Neuronal stem cell (in vitro differentiated cells): ENCODE data around the gene SIX1.

Experiments
- DNase-seq: peaks from one replicate; pipeline ENCODE4 v3.0.0-alpha.2; 2013; ENCODE audit warnings: low spot score
- H2AFZ ChIP-seq: one replicate; pipeline ENCODE4 v1.6.1; 2013; ENCODE audit warnings: mild to moderate bottlenecking, low read length, inconsistent platforms
- H2AK5ac ChIP-seq: 2 replicates; pipeline ENCODE4 v1.6.1; 2013; ENCODE audit warnings: low read depth, mild to moderate bottlenecking, inconsistent platforms, low read length, moderate library complexity, mixed read lengths
- H2BK120ac ChIP-seq: 2 replicates; pipeline ENCODE4 v1.6.1; 2013; ENCODE audit warnings: low read depth, mild to moderate bottlenecking, inconsistent platforms, low read length, moderate library complexity, mixed read lengths
- H2BK12ac ChIP-seq: one replicate; pipeline ENCODE4 v1.6.1; 2013; ENCODE audit warnings: low read length, inconsistent platforms
- H2BK15ac ChIP-seq: 2 replicates; pipeline ENCODE4 v1.6.1; 2013; ENCODE audit warnings: mild to moderate bottlenecking, low read length, inconsistent platforms, mixed read lengths
- H2BK5ac ChIP-seq: one replicate; pipeline ENCODE4 v1.6.1; 2013; ENCODE audit warnings: inconsistent platforms, mild to moderate bottlenecking, low read length, moderate library complexity
- H3K14ac ChIP-seq: one replicate; pipeline ENCODE4 v1.6.1; 2013; ENCODE audit warnings: low read length, inconsistent platforms
- H3K18ac ChIP-seq: 2 replicates; pipeline ENCODE4 v1.6.1; 2013; ENCODE audit warnings: low read length, inconsistent platforms
- H3K23ac ChIP-seq: 2 replicates; pipeline ENCODE4 v1.6.1; 2013; ENCODE audit warnings: low read depth, mild to moderate bottlenecking, mixed read lengths, low read length, inconsistent platforms; ENCODE audit not compliant: poor library complexity
- H3K27ac ChIP-seq: replicated peaks from 3 replicates; pipeline ENCODE4 v1.5.1; 2013; ENCODE audit warnings: low read length, inconsistent platforms
- H3K27me3 ChIP-seq, 3 experiments: 2 replicates each; pipeline ENCODE4 v1.6.1; 2013; ENCODE audit warnings: low read length in 3 of 3, mild to moderate bottlenecking in 2 of 3, inconsistent platforms in 1 of 3, low read depth in 1 of 3, mixed read lengths in 1 of 3, moderate library complexity in 1 of 3; ENCODE audit not compliant: control insufficient read depth in 3 of 3, insufficient read depth in 3 of 3
- H3K36me3 ChIP-seq, 2 donors: replicated peaks in 1 of 2; 2 replicates each; pipeline ENCODE4 v1.6.1; 2013; ENCODE audit warnings: low read length in 2 of 2; ENCODE audit not compliant: control insufficient read depth in 2 of 2, insufficient read depth in 2 of 2
- H3K4ac ChIP-seq: 2 replicates; pipeline ENCODE4 v1.6.1; 2013; ENCODE audit warnings: inconsistent platforms, mild to moderate bottlenecking, low read length, moderate library complexity
- H3K4me1 ChIP-seq, 2 donors: 1 replicate in 1 of 2; 2 replicates in 1 of 2; pipeline ENCODE4 v1.6.1; 2013; ENCODE audit warnings: low read length in 2 of 2, low read depth in 1 of 2; ENCODE audit not compliant: control insufficient read depth in 2 of 2, insufficient read depth in 1 of 2
- H3K4me2 ChIP-seq: one replicate; pipeline ENCODE4 v1.6.1; 2013; ENCODE audit warnings: mild to moderate bottlenecking, low read length, inconsistent platforms; ENCODE audit not compliant: insufficient read depth, poor library complexity, severe bottlenecking
- H3K4me3 ChIP-seq, 2 donors: 2 replicates each; pipeline ENCODE4 v1.5.1; 2013; ENCODE audit warnings: low read length in 2 of 2, mild to moderate bottlenecking in 2 of 2, inconsistent platforms in 1 of 2, moderate library complexity in 1 of 2
- H3K79me1 ChIP-seq: one replicate; pipeline ENCODE4 v1.6.1; 2013; ENCODE audit warnings: low read depth, mild to moderate bottlenecking, inconsistent platforms, low read length, moderate library complexity
- H3K9ac ChIP-seq: one replicate; pipeline ENCODE4 v1.6.1; 2013; ENCODE audit warnings: mild to moderate bottlenecking, low read depth, low read length, inconsistent platforms; ENCODE audit not compliant: poor library complexity
- H3K9me3 ChIP-seq, 2 donors: replicated peaks in 1 of 2; 2 replicates each; pipeline versions ENCODE3 to v1.6.1; 2013; ENCODE audit warnings: low read length in 2 of 2, mild to moderate bottlenecking in 2 of 2, inconsistent platforms in 1 of 2, low read depth in 1 of 2, mixed read lengths in 1 of 2, moderate library complexity in 1 of 2; ENCODE audit not compliant: control insufficient read depth in 2 of 2, insufficient read depth in 1 of 2
- H4K8ac ChIP-seq: one replicate; pipeline ENCODE4 v1.6.1; 2013; ENCODE audit warnings: low read depth, mild to moderate bottlenecking, inconsistent platforms, low read length, moderate library complexity
- H4K91ac ChIP-seq: one replicate; pipeline ENCODE4 v1.6.1; 2013; ENCODE audit warnings: low read length, low read depth, mild to moderate bottlenecking, inconsistent platforms; ENCODE audit not compliant: poor library complexity
- WGBS, 2 donors: extraction: QIAGEN DNeasy Blood & Tissue Kit; methylation state at CpG; one replicate each; pipeline ENCODE4 v1.1.7; 2013; ENCODE audit warnings: missing lambda C conversion rate in 2 of 2, mixed read lengths in 1 of 2; ENCODE audit not compliant: insufficient read length in 2 of 2, insufficient replicate concordance in 1 of 2; ENCODE audit errors: extremely low coverage in 2 of 2; 5-methylcytosine and 5-hydroxymethylcytosine counted together

SIX1 gene

GRCh38 chr14:60662982-60663381 is 13.7 kb upstream of the SIX1 start:
- Histone ChIP-seq H3K9ac (no peak overlapping the region), H2BK5ac (no peak overlapping the region), H3K4me2 (no peak overlapping the region), H3K36me3 (no peaks in the 10 kb centered on the region), H3K9me3 (no peaks in the 10 kb centered on the region), H2BK120ac (no peak overlapping the region), H2BK12ac (no peak overlapping the region), H3K23ac (no peak overlapping the region), H4K8ac (no peak overlapping the region), H2BK15ac (no peak overlapping the region), H2AFZ (no peak overlapping the region), H3K4ac (no peak overlapping the region), H3K27me3 (peaks cover 0 to 15% (median 11%) of the 10 kb centered on the region in 3 experiments), H3K79me1 (no peaks in the 10 kb centered on the region), H3K4me1 (peaks cover 7 to 10% of the 10 kb centered on the region in 2 donors), H3K14ac (no peak overlapping the region), H3K18ac (no peak overlapping the region), H2AK5ac (no peak overlapping the region), H3K27ac (no peak overlapping the region), H3K4me3 (no peak overlapping the region), H4K91ac (no peak overlapping the region)
- no CpG with 5 or more reads among the region's 1 CpG for WGBS, 2 donors
- no peak for DNase-seq

- peaks cover 0 to 24% (median 23%) of the 10 kb centered on the region in 3 experiments for H3K27me3 ChIP-seq
Measured at GRCh38 chr14:60661721-60662120, 12.4 kb upstream of the SIX1 start.

GRCh38 chr14:60658909-60659585 is 9.8 kb upstream of the SIX1 start:
- H3K27ac ChIP-seq: no peak overlapping the region
- H2BK5ac ChIP-seq: no peak overlapping the region
- peaks cover 6 to 51% (median 50%) of the 10 kb centered on the region in 3 experiments for H3K27me3 ChIP-seq
- H3K4me3 ChIP-seq: no peak overlapping the region
- H4K91ac ChIP-seq: no peak overlapping the region
- peak; percentile 14 for DNase-seq
- WGBS, 2 donors: no CpG with 5 or more reads among the region's 4 CpGs
- H3K9ac ChIP-seq: no peak overlapping the region
- no peak overlapping the region for H2BK12ac ChIP-seq
- H2AK5ac ChIP-seq: no peak overlapping the region
- H3K4me2 ChIP-seq: no peak overlapping the region
- no peaks in the 10 kb centered on the region for H3K36me3 ChIP-seq
- peaks cover 0 to 11% of the 10 kb centered on the region in 2 donors for H3K9me3 ChIP-seq
- no peak overlapping the region for H3K14ac ChIP-seq
- H3K18ac ChIP-seq: no peak overlapping the region
- H2BK15ac ChIP-seq: no peak overlapping the region
- no peak overlapping the region for H2BK120ac ChIP-seq
- H2AFZ ChIP-seq: no peak overlapping the region
- H3K4ac ChIP-seq: no peak overlapping the region
- no peak overlapping the region for H4K8ac ChIP-seq
- no peak overlapping the region for H3K23ac ChIP-seq
- H3K79me1 ChIP-seq: no peaks in the 10 kb centered on the region
- H3K4me1 ChIP-seq: peaks cover 13 to 19% of the 10 kb centered on the region in 2 donors

More at GRCh38 chr14:60661721-60662120, 12.4 kb upstream of the SIX1 start:
- no peak overlapping the region for H4K8ac ChIP-seq
- no peak overlapping the region for H3K23ac ChIP-seq
- no peak for DNase-seq
- no peak overlapping the region for H3K9ac ChIP-seq
- peaks cover 0 to under 1% of the 10 kb centered on the region in 2 donors for H3K9me3 ChIP-seq
- no peak overlapping the region for H2BK12ac ChIP-seq
- no peak overlapping the region for H3K4me2 ChIP-seq
- no peak overlapping the region for H2BK5ac ChIP-seq
- no peak overlapping the region for H3K18ac ChIP-seq
- no peak overlapping the region for H2BK15ac ChIP-seq
- H4K91ac ChIP-seq: no peak overlapping the region
- no peak overlapping the region for H2AFZ ChIP-seq
- H2BK120ac ChIP-seq: no peak overlapping the region
- H3K4me1 ChIP-seq: peaks cover 10 to 13% of the 10 kb centered on the region in 2 donors
- no peaks in the 10 kb centered on the region for H3K36me3 ChIP-seq
- no peak overlapping the region for H3K4ac ChIP-seq
- H3K79me1 ChIP-seq: no peaks in the 10 kb centered on the region
- H3K27ac ChIP-seq: no peak overlapping the region
- H3K14ac ChIP-seq: no peak overlapping the region
- no peak overlapping the region for H3K4me3 ChIP-seq
- no CpG with 5 or more reads among the region's 1 CpG for whole genome bisulfite sequencing, 2 donors
- H2AK5ac ChIP-seq: no peak overlapping the region

GRCh38 chr14:60658211-60658690 is 9.0 kb upstream of the SIX1 start:
- no peak for DNase-seq
- Histone ChIP-seq H3K4me1 (peaks cover 15 to 19% of the 10 kb centered on the region in 2 donors), H2BK12ac (no peak overlapping the region), H4K91ac (no peak overlapping the region), H2BK15ac (no peak overlapping the region), H2AFZ (peak overlapping the region; percentile 98), H3K36me3 (no peaks in the 10 kb centered on the region), H2BK5ac (no peak overlapping the region), H3K4ac (no peak overlapping the region), H3K27me3 (peaks cover 13 to 59% (median 58%) of the 10 kb centered on the region in 3 experiments), H4K8ac (no peak overlapping the region), H3K9ac (no peak overlapping the region), H3K18ac (no peak overlapping the region), H3K4me3 (peak overlapping the region in 1 of 2 donors; percentile 62), H3K4me2 (peak overlapping the region; percentile 92), H3K27ac (no peak overlapping the region), H3K23ac (no peak overlapping the region), H3K9me3 (peaks cover 0 to 11% of the 10 kb centered on the region in 2 donors), H3K79me1 (no peaks in the 10 kb centered on the region), H2BK120ac (no peak overlapping the region), H2AK5ac (no peak overlapping the region), H3K14ac (no peak overlapping the region)
- WGBS, 2 donors: no CpG with 5 or more reads among the region's 10 CpGs
